A673 (cell line): Measurements from ENCODE around the gene GALNT2. TPM values are rescaled to one million over a fixed set of nuclear protein-coding genes. Genes with fewer than 3 reads are reported as not detected.

Source experiments
- BruUV-seq: library from RNA; stranded (reverse); fragments of 400-500 nt; replicated peaks from 2 replicates; lab custom pipeline; 2021; lab: Mats Ljungman, UMichigan
- CTCF ChIA-PET: fragments of 300-600 bp; sonication (Branson Sonifier 250); formaldehyde crosslinking; loops from one replicate; lab custom pipeline; 2022; ENCODE audit warnings: antibody characterized with exemption; lab: Charles Lee
- POLR2A ChIA-PET: fragments of 300-600 bp; sonication (Branson Sonifier 250); formaldehyde crosslinking; loops from one replicate; lab custom pipeline; 2022; ENCODE audit warnings: antibody characterized with exemption; ENCODE audit not compliant: low non-redundant PET; lab: Charles Lee
- DNase-seq: peaks from one replicate; pipeline ENCODE4 v3.0.0-alpha.2; 2015; ENCODE audit warnings: low spot score
- H3K27ac ChIP-seq: fragments of 200-600 bp; sonication (generic); 2 replicates; pipeline ENCODE4 v1.5.1; 2016; ENCODE audit warnings: mixed run types, low read depth, mild to moderate bottlenecking, mixed read lengths, antibody characterized with exemption, low read length; ENCODE audit not compliant: poor library complexity, severe bottlenecking
- H3K27me3 ChIP-seq: fragments of 200-600 bp; sonication (generic); replicated peaks from 2 replicates; pipeline ENCODE4 v1.6.1; 2017; ENCODE audit warnings: mixed run types, low read depth, mild to moderate bottlenecking, mixed read lengths, antibody characterized with exemption, low read length; ENCODE audit not compliant: insufficient read depth, poor library complexity
- H3K36me3 ChIP-seq: fragments of 200-600 bp; sonication (generic); 2 replicates; pipeline ENCODE4 v1.6.1; 2016; ENCODE audit warnings: mixed run types, mild to moderate bottlenecking, mixed read lengths, antibody characterized with exemption, low read length; ENCODE audit not compliant: insufficient read depth, poor library complexity, severe bottlenecking
- H3K4me1 ChIP-seq: fragments of 200-600 bp; sonication (generic); 2 replicates; pipeline ENCODE4 v1.6.1; 2017; ENCODE audit warnings: mixed run types, mild to moderate bottlenecking, mixed read lengths, antibody characterized with exemption, low read length; ENCODE audit not compliant: insufficient read depth, poor library complexity, severe bottlenecking
- H3K4me3 ChIP-seq: fragments of 200-600 bp; sonication (generic); 2 replicates; pipeline ENCODE4 v1.5.1; 2016; ENCODE audit warnings: low read depth, mixed run types, mild to moderate bottlenecking, mixed read lengths, low read length; ENCODE audit not compliant: poor library complexity, severe bottlenecking
- H3K9me3 ChIP-seq: fragments of 200-600 bp; sonication (generic); 2 replicates; pipeline ENCODE4 v1.6.1; 2016; ENCODE audit warnings: mixed run types, low read depth, mild to moderate bottlenecking, mixed read lengths, antibody characterized with exemption, low read length; ENCODE audit not compliant: poor library complexity, severe bottlenecking
- EZH2 ChIP-seq: fragments of 200-600 bp; sonication (generic); IDR thresholded peaks from 2 replicates; pipeline ENCODE4 v1.6.1; 2017; ENCODE audit warnings: borderline replicate concordance, low read depth, mild to moderate bottlenecking, mixed read lengths, antibody characterized with exemption, low read length; ENCODE audit not compliant: poor library complexity, severe bottlenecking
- intact Hi-C: fragments of 100-400 bp; cut with micrococcal nuclease; formaldehyde crosslinking; loops from one replicate; pipeline ENCODE4 v1.10.0; 2022; ENCODE audit not compliant: unreplicated experiment
- total RNA-seq: library from RNA; stranded (reverse); gene quantifications from 2 replicates; pipeline ENCODE4 v1.2.3, GENCODE V29; 2021
- TF ChIP-seq, protein P1 (sequence below): fragments of 300-800, 200-600 bp; sonication (generic); conservative IDR thresholded peaks from 2 replicates; pipeline ENCODE4 v1.5.1; 2017; ENCODE audit warnings: low read depth, mild to moderate bottlenecking, antibody characterized with exemption, low read length, moderate library complexity, mixed read lengths

The GALNT2 gene
- total RNA-seq, 1 experiment from 2014 or later = 94.6 TPM

DNA sequence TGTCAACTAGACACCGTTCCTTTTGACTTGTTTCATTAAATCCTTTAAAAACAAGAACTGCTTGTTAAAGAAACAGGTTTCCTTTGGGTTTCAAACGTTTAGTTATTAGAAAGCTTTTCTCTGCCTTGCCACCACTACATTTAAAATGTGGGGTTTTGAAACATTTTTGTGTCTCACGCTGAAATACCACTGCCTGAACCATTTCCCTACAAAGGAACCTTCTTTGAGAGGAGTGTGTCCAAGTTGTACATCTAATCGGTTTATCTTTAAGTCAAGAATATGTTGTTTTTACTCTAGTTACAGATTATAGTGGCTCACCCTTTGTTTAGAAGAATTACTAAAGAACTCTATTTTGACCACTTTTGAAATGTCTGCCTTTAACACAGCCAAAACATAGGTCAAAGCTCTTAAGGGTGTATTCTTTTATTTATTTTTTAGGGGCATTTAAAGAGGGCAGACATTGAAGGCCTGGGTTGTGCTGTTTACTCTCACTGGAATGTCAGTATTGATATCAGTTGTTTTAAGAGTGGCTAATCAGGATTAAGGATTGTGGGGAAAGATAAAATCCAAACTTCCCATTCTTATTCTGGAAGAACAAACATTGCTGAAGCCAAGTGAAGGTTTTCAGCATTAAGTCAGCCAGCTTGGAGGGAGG is 143.4 kb downstream of the GALNT2 start:
- intact Hi-C loops = no loop called here
- Histone ChIP-seq H3K27me3 (no peaks in the 10 kb centered on the region), H3K36me3 (no peaks in the 10 kb centered on the region), H3K4me3 (no peak overlapping the region), H3K27ac (no peak overlapping the region), H3K9me3 (no peaks in the 10 kb centered on the region), H3K4me1 (peaks cover 57% of the 10 kb centered on the region)
- no peak for TF ChIP-seq EZH2
- TF ChIP-seq, protein P1, sequence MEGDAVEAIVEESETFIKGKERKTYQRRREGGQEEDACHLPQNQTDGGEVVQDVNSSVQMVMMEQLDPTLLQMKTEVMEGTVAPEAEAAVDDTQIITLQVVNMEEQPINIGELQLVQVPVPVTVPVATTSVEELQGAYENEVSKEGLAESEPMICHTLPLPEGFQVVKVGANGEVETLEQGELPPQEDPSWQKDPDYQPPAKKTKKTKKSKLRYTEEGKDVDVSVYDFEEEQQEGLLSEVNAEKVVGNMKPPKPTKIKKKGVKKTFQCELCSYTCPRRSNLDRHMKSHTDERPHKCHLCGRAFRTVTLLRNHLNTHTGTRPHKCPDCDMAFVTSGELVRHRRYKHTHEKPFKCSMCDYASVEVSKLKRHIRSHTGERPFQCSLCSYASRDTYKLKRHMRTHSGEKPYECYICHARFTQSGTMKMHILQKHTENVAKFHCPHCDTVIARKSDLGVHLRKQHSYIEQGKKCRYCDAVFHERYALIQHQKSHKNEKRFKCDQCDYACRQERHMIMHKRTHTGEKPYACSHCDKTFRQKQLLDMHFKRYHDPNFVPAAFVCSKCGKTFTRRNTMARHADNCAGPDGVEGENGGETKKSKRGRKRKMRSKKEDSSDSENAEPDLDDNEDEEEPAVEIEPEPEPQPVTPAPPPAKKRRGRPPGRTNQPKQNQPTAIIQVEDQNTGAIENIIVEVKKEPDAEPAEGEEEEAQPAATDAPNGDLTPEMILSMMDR = no peak
- BruUV-seq = no TSS peak
- ChIA-PET CTCF (no interaction called here), POLR2A (no interaction called here)
- no peak for DNase-seq

DNA sequence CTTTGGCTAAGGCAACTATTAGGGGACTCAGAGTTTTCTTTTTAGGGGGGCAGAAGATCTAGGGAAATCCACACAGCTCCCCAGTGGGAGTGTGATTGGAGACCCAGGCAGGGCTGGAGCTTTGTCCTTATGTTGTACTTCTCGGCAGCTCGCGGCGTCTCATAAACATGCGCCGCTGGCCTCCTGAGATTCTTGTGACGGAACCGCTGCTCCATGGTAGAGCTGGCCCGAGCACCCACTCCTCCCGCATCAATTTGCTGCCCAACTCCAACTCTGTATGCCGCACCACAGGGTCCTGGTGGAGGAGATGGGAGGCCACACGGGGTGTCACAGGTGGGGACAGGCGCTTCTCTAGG is 143.9 kb downstream of the GALNT2 start:
- TF ChIP-seq EZH2 = no peak
- TF ChIP-seq, protein P1 = no peak
- ChIA-PET CTCF (no interaction called here), POLR2A (no interaction called here)
- BruUV-seq = no TSS peak
- intact Hi-C loops = no loop called here
- Histone ChIP-seq H3K9me3 (no peaks in the 10 kb centered on the region), H3K4me1 (peaks cover 52% of the 10 kb centered on the region), H3K36me3 (no peaks in the 10 kb centered on the region), H3K27ac (no peak overlapping the region), H3K27me3 (no peaks in the 10 kb centered on the region), H3K4me3 (no peak overlapping the region)
- DNase-seq = no peak

DNA sequence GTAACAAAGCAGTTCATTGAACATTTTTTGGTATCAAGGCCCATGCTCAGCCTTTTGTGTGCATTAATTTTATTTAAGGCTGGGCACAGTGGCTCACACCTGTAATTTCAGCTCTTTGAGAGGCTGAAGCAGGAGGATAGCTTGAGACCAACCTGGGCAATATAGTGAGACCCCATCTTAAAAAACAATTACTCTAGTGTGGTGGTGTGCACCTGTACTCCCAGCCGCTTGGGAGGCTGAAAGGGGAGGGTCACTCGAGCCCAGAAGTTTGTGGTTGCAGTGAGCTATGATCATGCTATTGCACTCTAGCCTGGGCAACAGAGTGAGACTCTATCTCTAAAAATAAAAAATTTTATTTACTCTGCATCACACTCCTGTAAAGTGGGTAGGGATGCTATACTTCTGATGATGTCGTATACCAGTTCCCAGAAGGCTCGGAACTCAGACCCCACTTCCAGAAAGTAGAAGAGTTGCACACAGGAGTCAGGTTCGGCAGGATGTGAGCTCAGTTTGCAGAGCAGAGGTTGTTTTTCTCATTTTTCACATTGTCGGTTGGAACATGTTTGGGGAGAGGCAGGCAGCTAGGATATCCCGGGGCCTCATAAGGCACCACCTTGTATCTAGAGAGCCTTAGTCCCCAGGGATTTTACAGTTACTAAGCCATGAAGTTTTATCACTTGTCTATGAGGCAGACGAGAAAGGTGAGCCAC is 144.6 kb downstream of the GALNT2 start:
- H3K9me3 ChIP-seq = no peaks in the 10 kb centered on the region
- no peaks in the 10 kb centered on the region for H3K27me3 ChIP-seq
- no TSS peak for BruUV-seq
- ChIA-PET POLR2A (no interaction called here), CTCF (no interaction called here)
- no peak overlapping the region for H3K4me3 ChIP-seq
- intact Hi-C loops = no loop called here
- H3K27ac ChIP-seq = no peak overlapping the region
- DNase-seq = no peak
- H3K4me1 ChIP-seq = peaks cover 49% of the 10 kb centered on the region
- TF ChIP-seq, protein P1 = no peak
- no peak for TF ChIP-seq EZH2
- no peaks in the 10 kb centered on the region for H3K36me3 ChIP-seq
